Coronary artery (tissue), 2 donors: Measurements from ENCODE around the gene PSMG3.

ENCODE experiments used
- DNase-seq: peaks from one replicate; pipeline ENCODE4 v3.0.0-alpha.2; 2017; ENCODE audit warnings: low spot score
- H3K27ac ChIP-seq, 2 donors: fragments of 200-600 bp; sonication (generic); one replicate each; pipeline ENCODE4 v1.5.1; 2016 to 2019
- H3K4me3 ChIP-seq: fragments of 200-600 bp; sonication (generic); 2 replicates; pipeline ENCODE4 v1.5.1; 2016; ENCODE audit warnings: mild to moderate bottlenecking, moderate library complexity
- CTCF ChIP-seq: fragments of 200-600 bp; sonication (generic); IDR thresholded peaks from one replicate; pipeline ENCODE4 v1.5.1; 2019; ENCODE audit warnings: antibody characterized with exemption

The PSMG3 gene

GRCh38 chr7:1539882-1540775 is 29.7 kb downstream of the PSMG3 start:
- DNase-seq = no peak
- Histone ChIP-seq H3K27ac (peak overlapping the region; percentile 99 to 100), H3K4me3 (no peak overlapping the region)
- no peak for TF ChIP-seq CTCF

GRCh38 chr7:1539181-1539881 is 30.5 kb downstream of the PSMG3 start:
- peak overlapping the region; percentile 89 for H3K4me3 ChIP-seq
- peak overlapping the region; percentile 99 to 100 for H3K27ac ChIP-seq
- DNase-seq = peak; percentile 82

GRCh38 chr7:1538544-1539180 is 31.2 kb downstream of the PSMG3 start:
- no peak for DNase-seq
- peak overlapping the region; percentile 89 for H3K4me3 ChIP-seq

More at GRCh38 chr7:1539181-1539881, 30.5 kb downstream of the PSMG3 start:
- TF ChIP-seq CTCF = no peak

GRCh38 chr7:1537535-1538412 is 32.1 kb downstream of the PSMG3 start:
- TF ChIP-seq CTCF = no peak
- Histone ChIP-seq H3K4me3 (peak overlapping the region; percentile 89), H3K27ac (peak overlapping the region; percentile 99 to 100)
- peak; percentile 100 for DNase-seq

More at GRCh38 chr7:1538544-1539180, 31.2 kb downstream of the PSMG3 start:
- peak overlapping the region; percentile 99 to 100 for H3K27ac ChIP-seq
- TF ChIP-seq CTCF = no peak

GRCh38 chr7:1536743-1537534 is 32.9 kb downstream of the PSMG3 start:
- TF ChIP-seq CTCF = no peak
- Histone ChIP-seq H3K4me3 (peak overlapping the region; percentile 89), H3K27ac (peak overlapping the region; percentile 99 to 100)
- DNase-seq = peak; percentile 99

- Histone ChIP-seq H3K27ac (peak overlapping the region; percentile 99 to 100), H3K4me3 (peak overlapping the region; percentile 89)
- TF ChIP-seq CTCF = no peak
- DNase-seq = no peak
These were observed 33.4 kb downstream of the PSMG3 start for GRCh38 chr7:1536455-1536742.
